Colonic mucosa (tissue), 4 donors: ENCODE measurements around the gene UCN2. TPM values are rescaled to one million over a fixed set of nuclear protein-coding genes. Genes with fewer than 3 reads are reported as not detected.
A peak's percentile ranks its signal among the peaks of the same experiment; 100 is the strongest.
"Not testable (repeated sequence)": the region's sequence is repeated elsewhere in the genome, so short reads cannot be mapped to it uniquely, and the experiment has no call there.

Experiments
- DNase-seq: peaks from one replicate; pipeline ENCODE4 v3.0.0-alpha.2; 2020
- H3K27ac ChIP-seq: fragments of 200-600 bp; one replicate; pipeline ENCODE4 v1.8.0; 2021
- H3K27me3 ChIP-seq: fragments of 200-600 bp; one replicate; pipeline ENCODE4 v1.8.0; 2021
- H3K36me3 ChIP-seq: fragments of 200-600 bp; one replicate; pipeline ENCODE4 v1.8.0; 2021
- H3K4me1 ChIP-seq: fragments of 200-600 bp; one replicate; pipeline ENCODE4 v1.8.0; 2021; ENCODE audit warnings: mild to moderate bottlenecking
- H3K4me3 ChIP-seq: fragments of 200-600 bp; one replicate; pipeline ENCODE4 v1.8.0; 2021
- H3K9ac ChIP-seq, 2 donors: one replicate each; pipeline ENCODE4 v1.7.0; 2013; ENCODE audit warnings: control low read depth in 2 of 2, low read depth in 2 of 2, low read length in 2 of 2
- H3K9me3 ChIP-seq: fragments of 200-600 bp; one replicate; pipeline ENCODE4 v1.8.0; 2021
- intact Hi-C: fragments of 100-400 bp; cut with DNase I; formaldehyde crosslinking; loops from one replicate; pipeline ENCODE4 v1.14.1; 2022
- total RNA-seq, 2 donors: library from RNA; stranded (reverse); fragmentation: NEBNext Ultra II Directional in 1 of 2; extraction: Animal tissue kit (Norgen Biotek cat#: 25700) in 1 of 2; gene quantifications; one replicate each; pipeline ENCODE4 v1.2.1, GENCODE V29; 2021
- TF ChIP-seq, protein P1 (sequence below): fragments of 200-600 bp; IDR thresholded peaks from one replicate; pipeline ENCODE4 v1.8.0; 2022; ENCODE audit warnings: antibody characterized with exemption, mild to moderate bottlenecking
- donor health status: healthy.
- donor health status: DM: no; HTN: no; CAD: no.
- donor health status: DM: no; HTN: no; CAD: no.

Gene UCN2
- total RNA-seq, 2 donors from 2014 or later: not detected

DNA sequence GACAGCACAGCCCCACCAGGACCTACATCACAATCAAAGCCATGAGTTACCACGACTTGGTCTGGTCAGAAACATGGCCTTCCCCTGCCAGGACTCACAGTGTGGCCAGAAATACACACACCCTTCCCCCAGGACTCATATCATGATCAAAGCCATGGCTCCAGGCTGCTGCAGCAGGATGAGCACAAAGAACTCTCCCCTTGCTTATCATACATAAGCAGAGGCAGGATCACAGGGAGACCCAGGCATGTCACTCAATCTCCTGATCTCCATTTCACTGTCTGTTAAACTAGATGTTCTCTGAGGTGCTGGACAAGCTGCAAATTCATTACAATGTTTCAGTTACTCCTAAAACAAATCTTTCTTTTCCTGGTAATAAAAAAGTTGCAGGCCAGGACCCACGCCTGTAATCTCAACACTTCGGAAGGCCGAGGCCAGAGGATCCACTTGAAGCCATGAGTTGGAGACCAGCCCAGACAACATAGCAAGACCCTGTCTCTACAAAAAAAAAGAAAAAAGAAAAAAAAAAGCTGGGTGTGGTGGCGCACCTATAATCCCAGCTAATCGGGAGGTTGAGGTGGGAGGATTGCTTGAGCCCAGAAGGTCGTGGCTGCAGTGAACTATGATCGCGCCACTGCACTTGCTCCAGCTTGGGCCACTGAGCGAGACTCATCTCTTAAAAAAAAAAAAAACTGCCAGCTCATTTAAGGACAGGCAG is 8.2 kb downstream of the UCN2 start:
- H3K36me3 ChIP-seq: no peaks in the 10 kb centered on the region
- intact Hi-C loops: no loop called here
- H3K27ac ChIP-seq: peak overlapping the region; percentile 9
- H3K9ac ChIP-seq: peak overlapping the region in 1 of 2 donors; percentile 58
- peak overlapping the region; percentile 50 for H3K4me3 ChIP-seq
- H3K9me3 ChIP-seq: no peaks in the 10 kb centered on the region
- peaks cover 10% of the 10 kb centered on the region for H3K4me1 ChIP-seq
- no peak for DNase-seq
- TF ChIP-seq, protein P1, sequence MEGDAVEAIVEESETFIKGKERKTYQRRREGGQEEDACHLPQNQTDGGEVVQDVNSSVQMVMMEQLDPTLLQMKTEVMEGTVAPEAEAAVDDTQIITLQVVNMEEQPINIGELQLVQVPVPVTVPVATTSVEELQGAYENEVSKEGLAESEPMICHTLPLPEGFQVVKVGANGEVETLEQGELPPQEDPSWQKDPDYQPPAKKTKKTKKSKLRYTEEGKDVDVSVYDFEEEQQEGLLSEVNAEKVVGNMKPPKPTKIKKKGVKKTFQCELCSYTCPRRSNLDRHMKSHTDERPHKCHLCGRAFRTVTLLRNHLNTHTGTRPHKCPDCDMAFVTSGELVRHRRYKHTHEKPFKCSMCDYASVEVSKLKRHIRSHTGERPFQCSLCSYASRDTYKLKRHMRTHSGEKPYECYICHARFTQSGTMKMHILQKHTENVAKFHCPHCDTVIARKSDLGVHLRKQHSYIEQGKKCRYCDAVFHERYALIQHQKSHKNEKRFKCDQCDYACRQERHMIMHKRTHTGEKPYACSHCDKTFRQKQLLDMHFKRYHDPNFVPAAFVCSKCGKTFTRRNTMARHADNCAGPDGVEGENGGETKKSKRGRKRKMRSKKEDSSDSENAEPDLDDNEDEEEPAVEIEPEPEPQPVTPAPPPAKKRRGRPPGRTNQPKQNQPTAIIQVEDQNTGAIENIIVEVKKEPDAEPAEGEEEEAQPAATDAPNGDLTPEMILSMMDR: no peak
- no peaks in the 10 kb centered on the region for H3K27me3 ChIP-seq

DNA sequence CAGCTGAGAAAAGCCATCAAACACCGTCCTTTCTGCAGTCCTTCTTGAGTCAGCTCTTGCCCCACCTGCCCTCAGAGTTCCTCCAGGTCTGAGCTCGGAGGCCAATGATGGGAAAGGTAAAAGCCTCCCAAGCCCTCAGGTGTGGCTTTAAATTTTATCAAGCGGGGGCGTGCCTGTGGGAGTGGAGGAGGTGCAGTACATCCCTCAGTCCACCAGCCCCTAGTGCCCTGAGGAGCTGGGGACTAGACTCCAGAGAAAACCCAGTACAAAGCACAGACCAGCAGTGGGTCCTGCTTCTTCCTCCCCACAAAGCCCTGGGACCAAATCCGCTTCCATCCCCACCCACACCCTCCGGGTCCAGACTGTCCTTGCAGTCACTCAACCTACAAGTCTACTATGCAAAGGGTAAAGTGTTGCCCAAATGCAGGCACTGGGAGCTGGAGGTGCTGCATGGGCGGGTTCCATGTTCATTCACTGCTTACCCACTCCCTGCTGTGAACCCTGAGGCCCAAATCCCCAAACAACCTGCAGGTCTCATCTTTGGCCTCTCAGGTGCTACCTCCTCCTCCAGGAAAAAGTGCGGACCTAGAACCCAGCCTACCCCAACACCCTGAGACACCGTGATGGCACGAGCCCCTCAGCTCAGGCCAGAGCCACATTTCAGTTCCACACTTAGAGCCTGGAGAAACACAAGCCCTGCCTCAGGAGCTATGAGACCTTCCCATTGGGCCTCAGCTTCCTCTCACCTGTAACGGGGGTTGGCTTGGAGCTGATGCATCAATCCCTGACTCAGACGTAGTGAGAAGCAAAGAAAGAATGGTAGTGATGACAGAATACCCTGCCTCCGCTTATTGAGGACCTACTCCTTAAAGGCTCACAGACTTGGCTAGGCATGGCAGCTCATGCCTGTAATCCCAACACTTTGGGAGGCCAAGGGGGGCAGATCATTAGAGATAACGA is 9.4 kb downstream of the UCN2 start:
- intact Hi-C loops: no loop called here
- no peak overlapping the region for H3K4me3 ChIP-seq
- DNase-seq: no peak

DNA sequence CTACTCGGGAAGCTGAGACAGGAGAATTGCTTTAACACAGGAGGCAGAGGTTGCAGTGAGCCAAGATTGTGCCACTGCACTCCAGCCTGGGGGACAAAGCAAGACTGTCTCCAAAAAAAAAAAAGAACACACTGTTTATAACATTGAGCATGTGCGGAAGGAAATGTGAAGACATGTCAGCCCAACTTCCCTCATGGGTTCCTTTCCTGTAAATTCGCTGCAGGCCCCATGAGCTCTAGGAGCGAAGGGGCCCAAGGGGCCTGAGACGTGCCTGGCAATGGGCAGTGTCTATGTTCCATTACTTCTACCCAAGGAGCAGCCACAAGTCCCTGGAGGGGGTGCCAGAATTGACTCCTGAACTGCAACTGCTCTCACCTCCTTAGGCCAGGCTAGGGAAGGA is 10.2 kb downstream of the UCN2 start:
- no peak for DNase-seq
- TF ChIP-seq, protein P1: no peak
- intact Hi-C loops: no loop called here
- H3K4me1 ChIP-seq: peaks cover 5% of the 10 kb centered on the region
- no peak overlapping the region for H3K27ac ChIP-seq
- H3K9ac ChIP-seq: peak overlapping the region in 1 of 2 donors; percentile 21
- H3K27me3 ChIP-seq: no peaks in the 10 kb centered on the region
- no peaks in the 10 kb centered on the region for H3K36me3 ChIP-seq
- no peaks in the 10 kb centered on the region for H3K9me3 ChIP-seq
- no peak overlapping the region for H3K4me3 ChIP-seq

More for the DNA sequence above, 9.4 kb downstream of the UCN2 start:
- no peaks in the 10 kb centered on the region for H3K27me3 ChIP-seq
- peaks cover 10% of the 10 kb centered on the region for H3K4me1 ChIP-seq
- TF ChIP-seq, protein P1: no peak
- H3K9ac ChIP-seq: peak overlapping the region in 1 of 2 donors; percentile 21
- no peaks in the 10 kb centered on the region for H3K9me3 ChIP-seq
- H3K27ac ChIP-seq: no peak overlapping the region
- H3K36me3 ChIP-seq: no peaks in the 10 kb centered on the region

DNA sequence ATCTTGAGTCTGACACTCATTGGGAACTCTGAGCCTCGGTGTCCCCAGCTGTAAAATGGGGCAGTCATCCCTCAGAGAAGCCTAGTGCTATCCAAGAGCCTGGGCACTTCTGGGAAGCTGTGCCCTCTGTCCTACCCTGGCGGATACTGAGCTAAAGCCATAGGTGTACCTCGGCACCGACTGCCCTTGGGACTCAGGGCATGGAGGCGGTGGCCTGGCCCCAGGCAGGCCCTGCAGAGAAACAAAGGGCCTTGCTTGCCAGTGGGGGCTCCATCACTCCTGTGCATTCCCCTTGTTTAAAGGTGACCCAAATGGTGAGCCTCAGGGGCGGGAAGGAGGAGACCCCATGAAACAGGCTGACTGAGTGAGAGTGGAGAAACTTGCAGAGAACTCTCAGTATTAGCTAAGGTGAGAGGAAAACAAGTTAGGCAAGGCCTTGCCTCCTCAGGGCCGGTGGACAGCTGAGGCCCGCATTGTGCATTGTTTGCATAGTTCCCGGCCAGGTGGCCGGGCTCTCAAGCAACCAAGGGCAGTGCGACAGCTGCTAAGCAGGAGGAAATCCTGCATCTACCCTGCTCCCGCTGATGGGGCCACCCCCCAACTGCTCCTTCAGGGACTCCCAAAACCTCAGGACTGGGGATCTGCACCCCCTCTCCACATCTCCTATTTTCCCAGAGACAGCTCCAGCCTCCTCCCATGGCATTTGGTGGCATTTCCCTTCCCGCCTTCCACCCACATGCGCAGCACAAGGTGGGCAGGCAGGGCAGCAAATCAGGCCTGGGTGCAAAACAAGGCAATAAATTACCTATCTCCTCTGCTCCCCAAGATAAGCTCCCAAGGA is 11.2 kb downstream of the UCN2 start:
- H3K9me3 ChIP-seq: no peaks in the 10 kb centered on the region
- H3K36me3 ChIP-seq: no peaks in the 10 kb centered on the region
- TF ChIP-seq, protein P1: no peak
- intact Hi-C loops: no loop called here
- peak overlapping the region; percentile 38 for H3K27ac ChIP-seq
- no peak for DNase-seq
- H3K9ac ChIP-seq: peak overlapping the region in 1 of 2 donors; percentile 51
- H3K4me3 ChIP-seq: no peak overlapping the region
- H3K27me3 ChIP-seq: no peaks in the 10 kb centered on the region
- peaks cover 3% of the 10 kb centered on the region for H3K4me1 ChIP-seq

DNA sequence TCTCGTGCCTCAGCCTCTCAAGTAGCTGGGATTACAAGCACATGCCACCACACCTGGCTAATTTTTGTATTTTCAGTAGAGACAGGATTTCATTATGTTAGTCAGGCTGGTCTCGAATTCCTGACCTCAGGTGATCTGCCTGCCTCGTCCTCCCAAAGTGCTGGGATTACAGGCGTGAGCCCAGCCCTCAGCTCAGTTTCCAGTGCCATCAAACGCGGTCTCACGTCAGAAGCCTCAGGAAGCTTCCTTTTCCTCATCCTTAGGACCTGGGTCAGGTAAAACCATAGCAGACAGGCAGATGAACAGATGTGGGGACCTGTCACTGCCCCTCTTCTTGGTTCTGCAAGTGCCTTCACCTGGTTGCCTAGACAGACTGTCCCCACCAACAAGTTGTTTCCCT is 11.9 kb downstream of the UCN2 start:
- H3K9me3 ChIP-seq, H3K36me3 ChIP-seq, DNase-seq, H3K4me1 ChIP-seq, H3K9ac ChIP-seq, H3K27me3 ChIP-seq, H3K4me3 ChIP-seq, H3K27ac ChIP-seq, intact Hi-C loops: not testable (repeated sequence)
